LoVo (cell line): Measurements from ENCODE around the gene HLA-DRB5.
"Not testable (repeated sequence)": the region's sequence is repeated elsewhere in the genome, so short reads cannot be mapped to it uniquely, and the experiment has no call there.

Experiments used
- DNase-seq: peaks from one replicate; pipeline ENCODE4 v3.0.0-alpha.2; 2016; ENCODE audit warnings: low spot score

The HLA-DRB5 gene

DNA sequence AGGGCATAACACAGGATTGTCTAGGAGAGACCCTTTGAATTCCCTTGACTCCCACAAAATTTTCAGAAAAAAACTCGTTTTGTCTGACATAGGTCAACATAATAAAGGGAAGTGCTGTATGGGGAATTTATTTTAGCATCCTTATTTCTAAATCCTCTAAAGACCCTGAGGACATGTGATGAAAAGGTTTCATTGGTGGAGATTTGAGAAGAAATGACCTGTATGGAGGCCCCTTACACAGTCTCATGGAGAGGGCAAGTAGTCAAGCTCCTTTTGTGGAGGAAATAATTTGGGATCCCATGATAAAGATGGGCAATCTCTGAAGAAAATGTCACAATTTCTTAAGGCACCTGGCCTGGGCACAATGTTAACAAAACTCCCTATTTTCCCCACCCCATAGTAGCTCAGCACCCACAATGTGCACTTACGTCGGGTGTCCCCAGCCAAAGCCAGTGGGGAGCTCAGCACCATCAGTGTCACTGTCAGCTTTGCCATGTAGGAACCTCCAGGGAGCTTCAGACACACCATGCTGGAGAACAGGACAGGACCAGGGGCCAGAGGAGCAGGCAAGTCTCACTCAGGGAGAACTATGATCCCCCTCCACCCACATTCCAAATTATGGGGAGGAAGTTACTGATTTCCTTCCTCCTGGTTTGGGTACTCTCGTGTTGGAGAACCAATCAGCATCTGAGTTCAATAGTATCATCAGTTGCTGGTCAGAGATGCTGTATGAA lies at the start of gene HLA-DRB5:
HLA-DRB5 (minus strand) TSS at position 591 of the 734 bp plus-strand sequence; CDS start at position 528, 63 bp downstream.
- DNase-seq: no peak

- no peak for DNase-seq
Observed at GRCh38 chr6:32578962-32579361, 48.9 kb upstream of the HLA-DRB5 start.

DNA sequence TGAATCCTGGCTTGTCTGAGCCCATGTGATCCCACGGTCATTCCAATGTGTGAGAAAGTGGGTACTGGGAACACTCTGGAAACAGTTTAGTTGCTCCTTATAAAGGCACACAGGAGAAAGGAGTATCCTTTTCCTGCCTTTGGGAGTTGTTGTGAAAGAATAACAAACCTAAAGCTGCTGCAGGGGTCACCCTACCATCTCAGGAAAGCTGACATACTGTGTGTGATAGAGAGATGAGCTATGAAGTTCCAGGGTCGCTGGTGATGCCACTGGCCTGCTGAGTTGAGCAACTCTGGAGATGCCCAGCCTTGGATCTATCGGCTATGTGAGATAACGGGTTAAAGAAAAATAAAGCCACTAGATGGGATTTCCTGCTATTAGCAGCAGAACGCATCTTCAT lies 47.4 kb upstream of the HLA-DRB5 start:
- not testable (repeated sequence) for DNase-seq

DNA sequence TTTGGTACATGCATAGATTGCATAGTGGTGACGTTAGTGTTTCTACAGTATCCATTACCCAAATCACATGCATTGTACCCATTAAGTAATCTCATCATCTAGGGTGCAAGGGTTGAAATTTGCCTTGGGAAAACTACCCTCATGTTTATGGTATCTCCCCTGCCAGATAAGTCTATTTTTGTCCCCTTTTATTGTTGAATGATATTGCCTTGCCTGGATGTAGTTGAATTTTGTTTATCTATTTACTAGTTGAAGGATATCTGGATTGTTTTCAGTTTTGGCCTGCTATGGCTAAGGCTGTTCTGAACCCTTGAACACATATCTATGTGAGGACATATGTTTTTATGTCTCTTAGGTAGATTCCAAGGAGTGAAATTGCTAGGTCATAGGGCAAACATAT lies 46.2 kb upstream of the HLA-DRB5 start:
- no peak for DNase-seq

- no peak for DNase-seq
Observed at GRCh38 chr6:32570363-32570905, 40.3 kb upstream of the HLA-DRB5 start.

DNA sequence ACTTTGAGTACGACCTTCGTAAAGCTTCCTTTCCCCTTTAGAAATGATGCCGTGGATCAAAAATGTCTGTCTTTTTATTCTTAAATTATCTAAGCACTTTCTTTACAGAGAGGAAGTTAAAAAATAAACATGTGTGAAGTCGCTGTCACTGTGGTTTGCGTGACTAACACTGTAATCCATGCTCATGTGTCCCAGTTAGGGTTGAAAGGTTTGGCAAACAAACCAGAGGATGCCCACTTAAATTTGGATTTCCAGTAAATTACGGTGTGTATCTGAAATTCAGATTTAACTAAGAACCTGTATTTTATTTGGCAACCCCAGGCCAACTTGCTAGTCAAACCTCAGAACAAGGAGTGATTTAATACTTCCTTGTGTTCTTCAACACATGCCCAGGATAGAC lies 38.5 kb upstream of the HLA-DRB5 start:
- DNase-seq: no peak

GRCh38 chr6:32566957-32567356 lies 36.9 kb upstream of the HLA-DRB5 start:
- DNase-seq: no peak

DNA sequence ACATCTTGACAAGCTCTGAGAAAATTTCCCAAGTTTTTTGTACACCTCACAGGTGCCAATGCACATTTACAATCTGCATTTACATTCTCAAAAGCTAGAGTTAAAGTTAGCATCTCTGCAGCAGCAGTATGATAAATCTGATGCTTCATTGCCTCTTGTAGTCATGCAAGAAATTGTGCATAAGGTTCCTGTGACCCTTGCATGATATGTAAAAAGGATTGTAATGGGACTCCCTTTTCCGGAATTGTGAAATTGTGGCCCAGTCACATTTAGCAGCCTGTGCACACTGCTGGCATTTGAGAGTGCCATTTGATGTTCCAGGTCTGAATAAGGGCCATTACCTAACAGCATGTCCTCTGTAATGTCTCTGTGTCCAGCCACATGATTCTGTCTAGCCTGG lies 35.4 kb upstream of the HLA-DRB5 start:
- no peak for DNase-seq

GRCh38 chr6:32562940-32563339 lies 32.9 kb upstream of the HLA-DRB5 start:
- no peak for DNase-seq

GRCh38 chr6:32559747-32560146 lies 29.7 kb upstream of the HLA-DRB5 start:
- DNase-seq: no peak

- DNase-seq: no peak
Observed at GRCh38 chr6:32558426-32559057, 28.5 kb upstream of the HLA-DRB5 start.

- no peak for DNase-seq
Observed at GRCh38 chr6:32554116-32554965, 24.3 kb upstream of the HLA-DRB5 start.

DNA sequence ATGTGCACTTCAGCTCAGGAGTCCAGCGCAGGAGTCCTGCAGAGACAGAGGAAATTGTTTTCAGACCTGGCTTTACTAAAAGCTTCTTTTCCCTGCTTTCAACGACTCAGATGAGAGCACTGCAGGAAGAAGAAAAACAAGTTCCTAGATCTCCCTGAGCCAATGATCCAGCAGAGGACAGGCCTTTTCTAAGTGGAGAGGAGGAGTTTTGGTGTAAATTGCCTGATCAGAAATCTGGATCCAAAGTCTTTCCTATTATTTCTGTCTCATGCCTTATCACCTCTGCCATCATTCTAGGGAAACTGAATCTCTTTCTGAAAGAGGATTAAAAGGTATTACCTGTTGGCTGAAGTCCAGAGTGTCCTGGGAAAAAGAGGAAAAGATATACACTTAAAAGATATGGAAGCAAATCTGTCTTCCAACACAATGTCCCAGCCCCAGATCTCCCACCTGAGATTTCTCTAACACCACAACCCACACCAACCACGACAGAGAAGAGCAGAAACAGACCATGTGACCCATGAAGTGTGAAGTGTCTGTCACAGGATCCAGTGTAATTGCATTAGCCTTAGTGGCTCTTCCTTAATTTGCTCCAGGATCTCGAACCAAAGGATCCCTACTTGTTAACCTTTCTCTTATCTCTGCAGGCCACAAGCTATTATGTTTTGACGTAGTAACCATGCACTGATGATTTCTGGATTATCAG lies 23.1 kb upstream of the HLA-DRB5 start:
- no peak for DNase-seq

- DNase-seq: no peak
Observed at GRCh38 chr6:32551410-32551809, 21.3 kb upstream of the HLA-DRB5 start.

DNA sequence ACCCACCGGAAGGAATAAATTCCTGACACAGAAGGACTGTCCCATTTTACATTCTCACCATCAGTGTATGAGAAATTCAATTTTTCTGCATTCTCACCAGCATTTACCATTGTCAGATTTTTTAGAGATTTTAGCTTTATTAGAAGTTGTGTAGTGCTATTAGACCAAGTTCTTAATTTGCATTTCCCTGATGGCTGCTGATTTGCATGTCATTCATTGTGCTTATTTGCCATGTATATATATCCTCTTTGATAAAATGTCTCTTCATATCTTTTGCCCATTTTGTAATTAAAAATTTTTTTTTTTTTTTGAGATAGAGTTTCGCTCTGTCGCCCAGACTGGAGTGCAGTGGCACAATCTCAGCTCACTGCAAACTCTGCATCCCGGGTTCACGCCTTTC lies 9.8 kb upstream of the HLA-DRB5 start:
- no peak for DNase-seq

- not testable (repeated sequence) for DNase-seq
Observed at GRCh38 chr6:32530431-32530793, 325 bp upstream of the HLA-DRB5 start.

GRCh38 chr6:32522302-32523047 lies 7.6 kb downstream of the HLA-DRB5 start:
- no peak for DNase-seq

DNA sequence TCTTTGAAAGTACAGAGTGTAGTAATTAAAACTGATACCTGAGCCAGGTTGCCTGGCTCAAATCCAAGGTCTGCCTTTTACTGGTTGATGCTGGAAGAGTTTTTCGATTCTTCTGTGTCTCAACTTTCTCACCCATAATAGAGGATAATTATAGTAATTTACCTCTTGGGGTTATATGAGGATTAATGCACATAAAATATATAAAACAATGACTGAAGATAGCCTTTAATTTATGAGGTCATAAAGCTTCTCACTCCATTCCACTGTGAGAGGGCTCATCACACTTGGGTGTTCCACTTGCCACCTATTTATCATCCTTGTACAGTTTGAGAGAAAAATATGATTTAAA lies 10.2 kb downstream of the HLA-DRB5 start:
- DNase-seq: no peak

GRCh38 chr6:32519118-32519909 lies 10.8 kb downstream of the HLA-DRB5 start:
- DNase-seq: no peak

DNA sequence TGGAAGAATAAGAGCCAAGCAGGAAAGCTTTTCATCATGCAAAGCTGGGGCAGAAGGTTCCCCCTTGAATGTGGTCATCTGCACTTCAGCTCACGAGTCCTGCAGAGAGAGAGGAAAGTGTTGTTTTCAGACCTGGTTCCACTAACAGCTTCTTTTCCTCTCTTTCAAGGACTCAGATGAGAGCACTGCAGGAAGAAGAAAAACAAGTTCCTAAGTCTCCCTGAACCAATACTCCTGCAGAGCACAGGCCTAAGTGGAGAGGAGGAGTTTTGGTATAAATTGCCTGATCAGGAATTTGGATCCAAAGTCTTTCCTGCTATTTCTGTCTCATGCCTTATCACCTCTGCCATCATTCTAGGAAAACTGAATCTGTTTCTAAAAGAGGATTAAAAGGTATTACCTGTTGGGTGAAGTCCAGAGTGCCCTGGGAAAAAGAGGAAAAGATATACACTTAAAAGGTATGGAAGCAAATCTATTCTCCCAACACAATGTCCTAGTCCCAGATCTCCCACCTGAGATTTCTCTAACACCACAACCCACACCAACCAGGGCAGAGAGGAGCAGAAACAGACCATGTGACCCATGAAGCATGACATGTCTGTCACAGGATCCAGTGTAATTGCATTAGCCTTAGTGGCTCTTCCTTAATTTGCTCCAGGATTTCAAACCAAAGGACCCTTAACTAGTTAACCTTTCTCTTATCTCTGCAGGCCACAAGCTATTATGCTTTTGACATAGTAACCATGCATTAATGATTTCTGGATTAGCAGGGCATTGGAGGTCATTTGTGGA lies 12.2 kb downstream of the HLA-DRB5 start:
- DNase-seq: no peak
